ENCODE measurements around the gene ZDHHC11B. TPM values are rescaled to one million over a fixed set of nuclear protein-coding genes. Genes with fewer than 3 reads are reported as not detected.
"Not testable (repeated sequence)": the region's sequence is repeated elsewhere in the genome, so short reads cannot be mapped to it uniquely, and the experiment has no call there.

ZDHHC11B gene
- total and polyA plus RNA-seq, 8 donors = 8.4 to 52.3 (median 31.5) TPM

GRCh38 chr5:756865-757345, 27.6 kb downstream of the ZDHHC11B start:
- intact Hi-C loops (cut with DNase I) = no loop called here
- Histone ChIP-seq H3K36me3 (no peaks in the 10 kb centered on the region), H3K4me1 (peaks cover 29 to 34% of the 10 kb centered on the region in 2 donors), H3K27me3 (no peaks in the 10 kb centered on the region), H3K4me3 (no peak overlapping the region), H3K27ac (peak overlapping the region in 1 of 2 donors; percentile 56), H3K9me3 (no peaks in the 10 kb centered on the region)
- no peak for TF ChIP-seq CTCF (IDR thresholded peaks at IDR 0.05)
- ATAC-seq (peak; percentile 66), DNase-seq (peak in 3 of 4 donors; percentile 71 to 77 (median 74))

DNA sequence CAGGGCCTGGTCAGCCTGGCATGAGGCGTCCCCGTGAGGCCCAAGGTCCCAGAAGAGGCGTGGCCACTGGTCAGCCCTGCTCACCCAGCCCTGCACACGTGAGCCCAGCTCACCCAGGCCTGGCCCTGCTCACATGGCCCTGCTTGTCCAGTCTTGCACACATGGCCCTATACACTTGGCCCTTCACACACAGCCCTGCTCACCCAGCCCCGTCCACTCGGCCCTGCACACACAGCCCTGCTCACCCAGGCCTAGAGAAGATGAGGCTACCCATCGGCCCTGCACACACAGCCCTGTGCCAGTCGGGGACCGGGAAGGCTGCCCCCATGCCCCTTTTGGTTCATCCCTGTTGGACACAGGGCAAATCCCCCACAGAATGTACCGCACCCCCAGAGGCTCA, 28.4 kb downstream of the ZDHHC11B start:
- peak; percentile 14 for ATAC-seq
- Histone ChIP-seq H3K9me3 (no peaks in the 10 kb centered on the region), H3K4me3 (no peak overlapping the region), H3K4me1 (peaks cover 29 to 34% of the 10 kb centered on the region in 2 donors), H3K36me3 (no peaks in the 10 kb centered on the region), H3K27ac (no peak overlapping the region), H3K27me3 (no peaks in the 10 kb centered on the region)
- no peak for TF ChIP-seq CTCF (IDR thresholded peaks at IDR 0.05)
- intact Hi-C loops (cut with DNase I) = no loop called here
- DNase-seq = peak in 2 of 4 donors; percentile 39 to 64

GRCh38 chr5:754143-754632, 30.3 kb downstream of the ZDHHC11B start:
- H3K4me1 ChIP-seq = peaks cover 21 to 26% of the 10 kb centered on the region in 2 donors
- DNase-seq = peak in 2 of 4 donors; percentile 25 to 26
- H3K36me3 ChIP-seq; H3K27me3 ChIP-seq; H3K9me3 ChIP-seq; H3K27ac ChIP-seq; intact Hi-C loops (cut with DNase I); ATAC-seq; H3K4me3 ChIP-seq: not testable (repeated sequence)

DNA sequence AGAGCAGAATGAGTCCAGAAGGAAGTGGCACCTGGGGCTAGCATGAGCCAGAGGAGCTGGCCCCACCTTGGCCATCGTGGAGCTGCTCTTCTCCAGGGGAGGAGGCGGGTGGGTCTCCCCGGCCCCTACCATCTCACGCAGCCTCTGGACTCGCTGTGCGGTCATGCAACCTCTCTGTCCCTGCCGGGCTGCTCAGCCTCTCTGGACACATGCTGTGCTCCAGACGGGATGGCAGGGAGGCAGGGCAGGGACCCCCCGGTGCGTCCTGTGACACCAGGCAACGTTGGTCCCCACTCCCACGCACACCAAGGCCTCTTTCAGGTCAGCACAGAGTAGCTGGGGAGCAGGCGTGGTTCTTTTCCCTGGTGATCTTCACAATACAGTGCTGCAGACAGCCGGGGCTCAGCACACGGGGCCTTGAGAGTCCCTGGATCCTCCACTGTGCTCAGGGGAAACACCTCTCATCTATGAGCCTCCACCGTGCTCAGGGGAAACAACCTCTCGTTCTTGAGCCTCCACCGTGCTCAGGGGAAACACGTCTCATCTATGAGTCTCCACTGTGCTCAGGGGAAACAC, 30.9 kb downstream of the ZDHHC11B start:
- intact Hi-C loops (cut with DNase I); ATAC-seq; H3K27ac ChIP-seq: not testable (repeated sequence)

GRCh38 chr5:752532-753115, 31.9 kb downstream of the ZDHHC11B start:
- H3K27ac ChIP-seq; H3K9me3 ChIP-seq; H3K27me3 ChIP-seq; intact Hi-C loops (cut with DNase I); H3K4me3 ChIP-seq; H3K36me3 ChIP-seq; ATAC-seq: not testable (repeated sequence)
- peak in 1 of 4 donors; percentile 37 for DNase-seq
- peaks cover 6 to 10% of the 10 kb centered on the region in 2 donors for H3K4me1 ChIP-seq

More for the DNA sequence above, 30.9 kb downstream of the ZDHHC11B start:
- peaks cover 17 to 21% of the 10 kb centered on the region in 2 donors for H3K4me1 ChIP-seq
- peak in 1 of 4 donors; percentile 13 for DNase-seq
- H3K36me3 ChIP-seq, H3K9me3 ChIP-seq, H3K27me3 ChIP-seq, H3K4me3 ChIP-seq: not testable (repeated sequence)

GRCh38 chr5:751992-752391, 32.5 kb downstream of the ZDHHC11B start:
- ATAC-seq; H3K27ac ChIP-seq; H3K4me1 ChIP-seq; intact Hi-C loops (cut with DNase I); H3K27me3 ChIP-seq; H3K9me3 ChIP-seq; H3K4me3 ChIP-seq; H3K36me3 ChIP-seq: not testable (repeated sequence)
- DNase-seq = peak in 2 of 4 donors; percentile 8

DNA sequence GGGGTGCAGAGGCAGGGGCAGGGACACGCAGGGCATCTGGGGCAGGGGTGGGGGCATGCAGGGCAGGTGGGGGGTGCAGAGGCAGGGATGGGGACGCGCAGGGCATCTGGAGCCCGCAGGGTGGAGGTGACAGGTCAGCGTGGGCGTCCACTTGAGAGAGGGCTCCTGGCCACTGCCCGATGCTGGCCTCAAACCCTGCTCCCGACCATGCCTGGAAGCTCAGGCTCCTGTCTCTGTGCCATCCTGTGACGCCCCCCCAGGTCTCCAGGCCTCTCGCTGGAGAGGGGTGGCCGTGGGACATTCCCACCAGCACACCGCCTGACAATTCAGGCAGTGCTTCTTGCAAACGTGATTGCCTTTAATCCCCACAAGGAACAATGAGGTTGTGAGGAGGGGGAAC, 33.0 kb downstream of the ZDHHC11B start:
- no peak overlapping the region for H3K4me3 ChIP-seq
- no peaks in the 10 kb centered on the region for H3K27me3 ChIP-seq
- ATAC-seq (no peak), DNase-seq (peak in 2 of 4 donors; percentile 22 to 49)
- no peaks in the 10 kb centered on the region for H3K4me1 ChIP-seq
- no peak overlapping the region for H3K27ac ChIP-seq
- H3K36me3 ChIP-seq = no peaks in the 10 kb centered on the region
- TF ChIP-seq CTCF (IDR thresholded peaks at IDR 0.05) = no peak
- no peaks in the 10 kb centered on the region for H3K9me3 ChIP-seq
- intact Hi-C loops (cut with DNase I) = no loop called here

DNA sequence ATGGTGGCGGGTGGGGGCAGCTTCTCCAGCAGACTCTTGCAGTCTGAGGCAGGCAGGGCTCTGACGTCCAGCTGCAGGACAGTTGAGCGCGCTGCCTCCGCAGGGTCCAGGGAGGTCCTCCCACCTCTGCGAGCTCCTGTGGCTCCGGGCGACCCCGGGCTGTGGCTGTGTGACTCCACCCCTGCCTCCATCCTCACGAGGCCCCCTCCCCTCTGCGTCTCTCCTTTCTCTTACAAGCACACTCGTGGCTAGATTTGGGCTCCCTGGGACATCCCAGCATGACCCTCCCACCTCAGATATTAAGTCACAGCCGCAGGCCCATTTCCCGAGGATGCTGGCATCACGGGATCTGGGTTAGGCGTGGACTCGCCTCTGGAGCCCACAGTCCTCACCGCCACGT, 34.3 kb downstream of the ZDHHC11B start:
- DNase-seq = peak in 1 of 4 donors; percentile 48
- H3K36me3 ChIP-seq; H3K4me3 ChIP-seq; H3K27ac ChIP-seq; H3K27me3 ChIP-seq; intact Hi-C loops (cut with DNase I); ATAC-seq; H3K9me3 ChIP-seq; H3K4me1 ChIP-seq: not testable (repeated sequence)

Data from left lung (tissue), 10 donors.